HS-27A (cell line): ENCODE measurements around the gene DEDD2.

Source experiments
- DNase-seq: peaks from one replicate; pipeline ENCODE4 v3.0.0-alpha.2; 2012; ENCODE audit warnings: low read depth, missing footprints

DEDD2 gene

GRCh38 chr19:42248270-42249148 is 31.0 kb upstream of the DEDD2 start:
- no peak for DNase-seq

- DNase-seq = no peak
Measured at GRCh38 chr19:42247640-42248199, 30.2 kb upstream of the DEDD2 start.

- no peak for DNase-seq
Measured at GRCh38 chr19:42246922-42247639, 29.6 kb upstream of the DEDD2 start.

GRCh38 chr19:42246143-42246921 is 28.9 kb upstream of the DEDD2 start:
- DNase-seq = no peak

- no peak for DNase-seq
Measured at GRCh38 chr19:42245231-42245630, 27.8 kb upstream of the DEDD2 start.

- peak; percentile 99 for DNase-seq
Measured at GRCh38 chr19:42244347-42245220, 27.1 kb upstream of the DEDD2 start.

- DNase-seq = peak; percentile 100
Measured at GRCh38 chr19:42242512-42243409, 25.3 kb upstream of the DEDD2 start, which contains the start of gene GSK3A. TSS of gene GSK3A (minus strand) at chr19:42242602. CDS start at chr19:42242465, 137 bp downstream.

- no peak for DNase-seq
Measured at GRCh38 chr19:42242069-42242511, 24.6 kb upstream of the DEDD2 start.

GRCh38 chr19:42241279-42241678 is 23.8 kb upstream of the DEDD2 start:
- DNase-seq = no peak

- no peak for DNase-seq
Measured at GRCh38 chr19:42239544-42240220, 22.2 kb upstream of the DEDD2 start.

GRCh38 chr19:42235181-42235580 is 17.7 kb upstream of the DEDD2 start:
- DNase-seq = no peak

GRCh38 chr19:42234364-42234763 is 16.9 kb upstream of the DEDD2 start:
- DNase-seq = no peak

GRCh38 chr19:42233678-42234292 is 16.3 kb upstream of the DEDD2 start:
- DNase-seq = no peak

- DNase-seq = no peak
Measured at GRCh38 chr19:42233106-42233505, 15.6 kb upstream of the DEDD2 start.

- no peak for DNase-seq
Measured at GRCh38 chr19:42232435-42232834, 15.0 kb upstream of the DEDD2 start.

- no peak for DNase-seq
Measured at GRCh38 chr19:42230571-42230970, 13.1 kb upstream of the DEDD2 start.

GRCh38 chr19:42229855-42230351 is 12.4 kb upstream of the DEDD2 start:
- DNase-seq = no peak

GRCh38 chr19:42229301-42229854 is 11.9 kb upstream of the DEDD2 start:
- DNase-seq = no peak
